ENCODE measurements around the gene LRFN3. TPM values are rescaled to one million over a fixed set of nuclear protein-coding genes. Genes with fewer than 3 reads are reported as not detected.

Gene LRFN3
- total RNA-seq, 1 donor from 2014 or later = 36.0 TPM

- peaks cover 20% of the 10 kb centered on the region for H3K4me1 Mint-ChIP-seq
Measured at GRCh38 chr19:35931161-35931873, 4.9 kb upstream of the LRFN3 start.

GRCh38 chr19:35931874-35932202, 4.3 kb upstream of the LRFN3 start:
- peak overlapping the region; percentile 76 for H3K4me3 Mint-ChIP-seq
- H3K4me1 Mint-ChIP-seq = peaks cover 20% of the 10 kb centered on the region
- DNase-seq (ENCODE audit: low read depth, low spot score) = no peak
- peaks cover 9% of the 10 kb centered on the region for H3K27me3 Mint-ChIP-seq (ENCODE audit: low read depth)
- no peaks in the 10 kb centered on the region for H3K9me3 Mint-ChIP-seq
- H3K27ac Mint-ChIP-seq (ENCODE audit: unreplicated experiment) = no peak overlapping the region
- TF ChIP-seq CTCF (conservative IDR thresholded peaks at IDR 0.05) = peak; percentile 8
- no peaks in the 10 kb centered on the region for H3K36me3 Mint-ChIP-seq (ENCODE audit: low read depth)

More at GRCh38 chr19:35931161-35931873, 4.9 kb upstream of the LRFN3 start:
- no peaks in the 10 kb centered on the region for H3K9me3 Mint-ChIP-seq
- DNase-seq (ENCODE audit: low read depth, low spot score) = peak; percentile 96
- H3K36me3 Mint-ChIP-seq (ENCODE audit: low read depth) = no peaks in the 10 kb centered on the region
- H3K27me3 Mint-ChIP-seq (ENCODE audit: low read depth) = peaks cover 13% of the 10 kb centered on the region
- TF ChIP-seq CTCF (conservative IDR thresholded peaks at IDR 0.05) = peak; percentile 87
- H3K4me3 Mint-ChIP-seq = peak overlapping the region; percentile 82
- peak overlapping the region; percentile 57 for H3K27ac Mint-ChIP-seq (ENCODE audit: unreplicated experiment)

GRCh38 chr19:35932291-35932936, 3.8 kb upstream of the LRFN3 start:
- no peak overlapping the region for H3K27ac Mint-ChIP-seq (ENCODE audit: unreplicated experiment)
- no peak for DNase-seq (ENCODE audit: low read depth, low spot score)
- peaks cover 5% of the 10 kb centered on the region for H3K27me3 Mint-ChIP-seq (ENCODE audit: low read depth)
- peaks cover 25% of the 10 kb centered on the region for H3K4me1 Mint-ChIP-seq
- TF ChIP-seq CTCF (conservative IDR thresholded peaks at IDR 0.05) = no peak
- peak overlapping the region; percentile 76 for H3K4me3 Mint-ChIP-seq
- H3K36me3 Mint-ChIP-seq (ENCODE audit: low read depth) = no peaks in the 10 kb centered on the region
- H3K9me3 Mint-ChIP-seq = no peaks in the 10 kb centered on the region

- Mint-ChIP-seq H3K4me1 (peaks cover 38% of the 10 kb centered on the region), H3K4me3 (peak overlapping the region; percentile 83), H3K9me3 (no peaks in the 10 kb centered on the region), H3K27me3 (ENCODE audit: low read depth) (no peaks in the 10 kb centered on the region), H3K27ac (ENCODE audit: unreplicated experiment) (no peak overlapping the region), H3K36me3 (ENCODE audit: low read depth) (peaks cover 6% of the 10 kb centered on the region)
- no peak for TF ChIP-seq CTCF (conservative IDR thresholded peaks at IDR 0.05)
- no peak for DNase-seq (ENCODE audit: low read depth, low spot score)
Measured at GRCh38 chr19:35936738-35937268, 629 bp downstream of the LRFN3 start.

- Mint-ChIP-seq H3K4me1 (peaks cover 34% of the 10 kb centered on the region), H3K27me3 (ENCODE audit: low read depth) (no peaks in the 10 kb centered on the region), H3K9me3 (no peaks in the 10 kb centered on the region), H3K36me3 (ENCODE audit: low read depth) (peaks cover 6% of the 10 kb centered on the region), H3K4me3 (peak overlapping the region; percentile 83), H3K27ac (ENCODE audit: unreplicated experiment) (peak overlapping the region; percentile 53)
- TF ChIP-seq CTCF (conservative IDR thresholded peaks at IDR 0.05) = no peak
- no peak for DNase-seq (ENCODE audit: low read depth, low spot score)
Measured at GRCh38 chr19:35937345-35938281, 1.4 kb downstream of the LRFN3 start.

All from neural crest cell (in vitro differentiated cells).